GM23338 (cell line): ENCODE measurements around the gene LFNG. TPM values are rescaled to one million over a fixed set of nuclear protein-coding genes. Genes with fewer than 3 reads are reported as not detected.

ENCODE experiments used
- ATAC-seq: fragments of 200-7000 bp; cut with Tn5 transposase; 3 replicates; pipeline ENCODE4 v1.9.1; 2020
- DNase-seq: peaks from one replicate; pipeline ENCODE4 v3.0.0-alpha.2; 2015; ENCODE audit warnings: low spot score
- H2AFZ ChIP-seq: fragments of 200-600 bp; sonication (generic); 2 replicates; pipeline ENCODE4 v1.8.0; 2016; ENCODE audit warnings: antibody characterized with exemption, mild to moderate bottlenecking, moderate library complexity
- H3F3A ChIP-seq: fragments of 200-600 bp; sonication (generic); replicated peaks from 2 replicates; pipeline ENCODE4 v1.8.0; 2017; ENCODE audit warnings: antibody characterized with exemption, mixed run types, low read depth
- H3K27ac ChIP-seq: fragments of 200-600 bp; sonication (generic); 2 replicates; pipeline ENCODE4 v1.6.1; 2016; ENCODE audit warnings: low read depth
- H3K27me3 ChIP-seq: fragments of 200-600 bp; sonication (generic); 2 replicates; pipeline ENCODE4 v1.8.0; 2016; ENCODE audit warnings: mild to moderate bottlenecking, mixed run types, moderate library complexity; ENCODE audit not compliant: insufficient read depth
- H3K36me3 ChIP-seq: fragments of 200-600 bp; sonication (generic); 2 replicates; pipeline ENCODE4 v1.8.0; 2016; ENCODE audit warnings: mild to moderate bottlenecking; ENCODE audit not compliant: insufficient read depth
- H3K4me1 ChIP-seq: fragments of 200-600 bp; sonication (generic); 2 replicates; pipeline ENCODE4 v1.8.0; 2016; ENCODE audit warnings: mild to moderate bottlenecking, moderate library complexity; ENCODE audit not compliant: insufficient read depth
- H3K4me2 ChIP-seq: fragments of 200-600 bp; sonication (generic); 2 replicates; pipeline ENCODE4 v1.7.1; 2017; ENCODE audit warnings: mixed run types
- H3K4me3 ChIP-seq: fragments of 200-600 bp; sonication (generic); 2 replicates; pipeline ENCODE4 v1.6.1; 2016; ENCODE audit warnings: mixed run types
- H3K79me2 ChIP-seq: fragments of 200-600 bp; sonication (generic); replicated peaks from 2 replicates; pipeline ENCODE4 v1.8.0; 2017; ENCODE audit warnings: mild to moderate bottlenecking; ENCODE audit not compliant: insufficient read depth
- H3K9me2 ChIP-seq: fragments of 200-600 bp; sonication (generic); 2 replicates; pipeline ENCODE4 v1.8.0; 2017; ENCODE audit not compliant: insufficient read depth
- H4K20me1 ChIP-seq: fragments of 200-600 bp; sonication (generic); replicated peaks from 2 replicates; pipeline ENCODE4 v1.8.0; 2017; ENCODE audit warnings: mild to moderate bottlenecking; ENCODE audit not compliant: insufficient read depth
- H3K27ac Mint-ChIP-seq: 2 replicates; pipeline ENCODE4 v1.8.0; 2020; ENCODE audit warnings: inconsistent platforms, mild to moderate bottlenecking, moderate library complexity, mixed read lengths
- H3K27me3 Mint-ChIP-seq: 3 replicates; pipeline ENCODE4 v1.8.0; 2022; ENCODE audit warnings: low read depth, mild to moderate bottlenecking, moderate library complexity, mixed read lengths, inconsistent platforms; ENCODE audit not compliant: insufficient read depth, poor library complexity
- H3K36me3 Mint-ChIP-seq: 3 replicates; pipeline ENCODE4 v1.8.0; 2021; ENCODE audit warnings: low read depth, mild to moderate bottlenecking, inconsistent platforms, moderate library complexity, mixed read lengths
- H3K4me1 Mint-ChIP-seq: 3 replicates; pipeline ENCODE4 v1.8.0; 2020; ENCODE audit warnings: mild to moderate bottlenecking, inconsistent platforms, mixed read lengths
- H3K4me3 Mint-ChIP-seq: 3 replicates; pipeline ENCODE4 v1.8.0; 2021; ENCODE audit warnings: moderate library complexity, mild to moderate bottlenecking, inconsistent platforms, mixed read lengths
- H3K9me3 Mint-ChIP-seq: 3 replicates; pipeline ENCODE4 v1.8.0; 2020; ENCODE audit warnings: moderate library complexity, mild to moderate bottlenecking, inconsistent platforms, mixed read lengths
- CREB1 ChIP-seq: fragments of 250-450 bp; sonication (Bioruptor Pico); IDR thresholded peaks from 2 replicates; pipeline ENCODE4 v1.5.0; 2020; ENCODE audit warnings: low read depth, mild to moderate bottlenecking, moderate library complexity
- EZH2 ChIP-seq: fragments of 200-600 bp; sonication (generic); IDR thresholded peaks from one replicate; pipeline ENCODE4 v1.8.0; 2017; ENCODE audit warnings: antibody characterized with exemption, mild to moderate bottlenecking, low read depth; ENCODE audit not compliant: unreplicated experiment
- EZH2phosphoT487 ChIP-seq: fragments of 200-600 bp; sonication (generic); IDR thresholded peaks from one replicate; pipeline ENCODE4 v1.8.1; 2018; ENCODE audit warnings: antibody characterized with exemption; ENCODE audit not compliant: unreplicated experiment
- JUNB ChIP-seq: IDR thresholded peaks from one replicate; pipeline ENCODE4 v1.6.1; 2016; ENCODE audit warnings: antibody characterized with exemption; ENCODE audit not compliant: unreplicated experiment
- NANOG ChIP-seq: IDR thresholded peaks from 2 replicates; pipeline ENCODE4 v1.6.1; 2016; ENCODE audit warnings: antibody characterized with exemption, borderline replicate concordance
- POLR2AphosphoS5 ChIP-seq: IDR thresholded peaks from 2 replicates; pipeline ENCODE4 v1.6.1; 2016; ENCODE audit warnings: antibody characterized with exemption, low read depth
- STAT1 ChIP-seq: IDR thresholded peaks from one replicate; pipeline ENCODE4 v1.6.1; 2016; ENCODE audit warnings: antibody characterized with exemption; ENCODE audit not compliant: unreplicated experiment
- ZNF114 ChIP-seq: fragments of 250-450 bp; sonication (Bioruptor Pico); IDR thresholded peaks from 2 replicates; pipeline ENCODE4 v1.5.0; 2020; ENCODE audit warnings: mild to moderate bottlenecking, moderate library complexity
- ZNF331 ChIP-seq: fragments of 250-450 bp; sonication (Bioruptor Pico); IDR thresholded peaks from 2 replicates; pipeline ENCODE4 v1.5.0; 2020; ENCODE audit warnings: low read depth, mild to moderate bottlenecking, moderate library complexity
- ZNF462 ChIP-seq: fragments of 250-450 bp; sonication (Bioruptor Pico); IDR thresholded peaks from 2 replicates; pipeline ENCODE4 v1.5.0; 2020; ENCODE audit warnings: mild to moderate bottlenecking, moderate library complexity
- polyA plus RNA-seq: library from polyadenylated mRNA; unstranded; fragments of >200 nt; fragmentation: Nextera tagmentation; extraction: Ambion mirVana; gene quantifications from 2 replicates; pipeline ENCODE4 v1.2.1, GENCODE V29; 2016
- total RNA-seq: library from RNA; depleted of rRNA; stranded (reverse); fragments of >200 nt; shearing (Covaris generic); gene quantifications from 2 replicates; pipeline ENCODE4 v1.2.3, GENCODE V29; 2014
- TF ChIP-seq, protein P1 (sequence below), 2 experiments: fragments of 200-600 bp in 1 of 2; sonication (generic) in 1 of 2; conservative IDR thresholded peaks; 2 replicates each; pipeline versions ENCODE4 v1.5.1 to v1.6.1; 2016 to 2017; ENCODE audit warnings: antibody characterized with exemption in 2 of 2, low read depth in 2 of 2, mild to moderate bottlenecking in 2 of 2, moderate library complexity in 1 of 2
- TF ChIP-seq, protein P2 (sequence below): IDR thresholded peaks from 2 replicates; pipeline ENCODE4 v1.6.1; 2016; ENCODE audit warnings: antibody characterized with exemption
- TF ChIP-seq, protein P3 (sequence below): IDR thresholded peaks from one replicate; pipeline ENCODE4 v1.6.1; 2018; ENCODE audit warnings: antibody characterized with exemption; ENCODE audit not compliant: unreplicated experiment

The LFNG gene
- total and polyA plus RNA-seq, 2 experiments from 2014 or later: 1.7 to 35.4 TPM

DNA sequence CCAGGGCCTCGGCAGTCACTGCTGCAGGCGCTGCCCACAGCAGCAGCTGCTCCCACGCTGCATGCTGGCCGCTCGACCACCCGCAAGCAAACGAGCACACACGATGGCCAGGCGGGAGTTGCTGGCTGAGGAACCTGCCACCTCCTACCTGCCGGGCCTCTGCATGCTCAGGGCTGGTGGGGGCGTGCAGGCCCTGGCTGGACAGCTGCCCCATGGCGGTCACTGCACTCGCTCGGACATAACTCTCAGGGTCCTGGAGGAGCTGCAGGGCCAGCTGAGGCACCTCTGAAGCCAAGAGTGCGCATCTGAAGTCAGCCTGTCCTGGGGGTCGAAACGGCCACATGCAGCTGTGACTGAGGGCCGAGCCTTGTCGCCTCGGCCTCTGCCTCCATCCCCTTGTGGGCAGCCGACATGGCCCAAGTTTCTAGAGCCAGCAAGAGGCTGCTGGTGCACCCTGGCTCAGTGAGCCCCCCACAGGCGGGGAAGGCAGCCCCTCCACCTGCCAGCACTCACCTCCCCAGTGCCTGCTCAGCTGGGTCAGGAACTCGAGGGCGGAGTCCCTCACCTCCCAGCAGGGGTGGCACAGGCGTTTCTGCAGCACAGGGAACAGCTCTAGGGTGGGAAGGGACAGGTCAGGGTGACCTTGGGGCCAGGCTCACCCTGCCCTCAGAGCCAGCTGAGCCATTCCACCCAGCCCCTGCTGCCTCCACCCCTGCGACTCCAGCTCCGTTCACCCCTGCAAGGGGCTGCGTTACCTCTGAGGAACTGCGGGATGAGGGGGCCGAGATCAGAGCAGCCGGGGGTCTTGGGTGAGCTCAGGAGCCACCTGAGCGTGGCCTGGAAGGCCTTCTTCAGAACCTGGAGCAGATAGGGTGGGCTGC, 19.7 kb downstream of the LFNG start:
- H3K36me3 ChIP-seq: no peaks in the 10 kb centered on the region

More for the DNA sequence above, 19.7 kb downstream of the LFNG start:
- H3F3A ChIP-seq: no peaks in the 10 kb centered on the region
- Mint-ChIP-seq H3K4me1 (no peaks in the 10 kb centered on the region), H3K36me3 (peaks cover 20% of the 10 kb centered on the region; the same call in 2 of the 3 replicates), H3K4me3 (no peak overlapping the region), H3K27me3 (peaks cover 2% of the 10 kb centered on the region), H3K9me3 (peaks cover 5% of the 10 kb centered on the region; the same call in 2 of the 3 replicates), H3K27ac (no peak overlapping the region)
- DNase-seq (no peak), ATAC-seq (no peak)
- no peaks in the 10 kb centered on the region for H3K27me3 ChIP-seq
- H3K9me2 ChIP-seq: no peaks in the 10 kb centered on the region
- H3K4me3 ChIP-seq: no peak overlapping the region
- no peak overlapping the region for H3K4me2 ChIP-seq
- 0 out of 2 replicates have a peak, but pooled peaks cover 3% of the 10 kb centered on the region for H4K20me1 ChIP-seq
- H3K79me2 ChIP-seq: no peaks in the 10 kb centered on the region
- no peak for TF ChIP-seq JUNB
- TF ChIP-seq ZNF462 (CRISPR knock-in tag): no peak
- TF ChIP-seq CREB1: no peak
- no peak for TF ChIP-seq EZH2phosphoT487
- no peak for TF ChIP-seq POLR2AphosphoS5
- TF ChIP-seq, protein P1, sequence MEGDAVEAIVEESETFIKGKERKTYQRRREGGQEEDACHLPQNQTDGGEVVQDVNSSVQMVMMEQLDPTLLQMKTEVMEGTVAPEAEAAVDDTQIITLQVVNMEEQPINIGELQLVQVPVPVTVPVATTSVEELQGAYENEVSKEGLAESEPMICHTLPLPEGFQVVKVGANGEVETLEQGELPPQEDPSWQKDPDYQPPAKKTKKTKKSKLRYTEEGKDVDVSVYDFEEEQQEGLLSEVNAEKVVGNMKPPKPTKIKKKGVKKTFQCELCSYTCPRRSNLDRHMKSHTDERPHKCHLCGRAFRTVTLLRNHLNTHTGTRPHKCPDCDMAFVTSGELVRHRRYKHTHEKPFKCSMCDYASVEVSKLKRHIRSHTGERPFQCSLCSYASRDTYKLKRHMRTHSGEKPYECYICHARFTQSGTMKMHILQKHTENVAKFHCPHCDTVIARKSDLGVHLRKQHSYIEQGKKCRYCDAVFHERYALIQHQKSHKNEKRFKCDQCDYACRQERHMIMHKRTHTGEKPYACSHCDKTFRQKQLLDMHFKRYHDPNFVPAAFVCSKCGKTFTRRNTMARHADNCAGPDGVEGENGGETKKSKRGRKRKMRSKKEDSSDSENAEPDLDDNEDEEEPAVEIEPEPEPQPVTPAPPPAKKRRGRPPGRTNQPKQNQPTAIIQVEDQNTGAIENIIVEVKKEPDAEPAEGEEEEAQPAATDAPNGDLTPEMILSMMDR (conservative IDR thresholded peaks at IDR 0.05; ENCODE audit: low read depth in 2 of 2): no peak
- TF ChIP-seq ZNF331 (CRISPR knock-in tag): no peak
- no peak for TF ChIP-seq NANOG
- TF ChIP-seq STAT1: no peak
- TF ChIP-seq, protein P2, sequence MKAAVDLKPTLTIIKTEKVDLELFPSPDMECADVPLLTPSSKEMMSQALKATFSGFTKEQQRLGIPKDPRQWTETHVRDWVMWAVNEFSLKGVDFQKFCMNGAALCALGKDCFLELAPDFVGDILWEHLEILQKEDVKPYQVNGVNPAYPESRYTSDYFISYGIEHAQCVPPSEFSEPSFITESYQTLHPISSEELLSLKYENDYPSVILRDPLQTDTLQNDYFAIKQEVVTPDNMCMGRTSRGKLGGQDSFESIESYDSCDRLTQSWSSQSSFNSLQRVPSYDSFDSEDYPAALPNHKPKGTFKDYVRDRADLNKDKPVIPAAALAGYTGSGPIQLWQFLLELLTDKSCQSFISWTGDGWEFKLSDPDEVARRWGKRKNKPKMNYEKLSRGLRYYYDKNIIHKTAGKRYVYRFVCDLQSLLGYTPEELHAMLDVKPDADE: no peak
- no peak for TF ChIP-seq EZH2
- TF ChIP-seq, protein P3, sequence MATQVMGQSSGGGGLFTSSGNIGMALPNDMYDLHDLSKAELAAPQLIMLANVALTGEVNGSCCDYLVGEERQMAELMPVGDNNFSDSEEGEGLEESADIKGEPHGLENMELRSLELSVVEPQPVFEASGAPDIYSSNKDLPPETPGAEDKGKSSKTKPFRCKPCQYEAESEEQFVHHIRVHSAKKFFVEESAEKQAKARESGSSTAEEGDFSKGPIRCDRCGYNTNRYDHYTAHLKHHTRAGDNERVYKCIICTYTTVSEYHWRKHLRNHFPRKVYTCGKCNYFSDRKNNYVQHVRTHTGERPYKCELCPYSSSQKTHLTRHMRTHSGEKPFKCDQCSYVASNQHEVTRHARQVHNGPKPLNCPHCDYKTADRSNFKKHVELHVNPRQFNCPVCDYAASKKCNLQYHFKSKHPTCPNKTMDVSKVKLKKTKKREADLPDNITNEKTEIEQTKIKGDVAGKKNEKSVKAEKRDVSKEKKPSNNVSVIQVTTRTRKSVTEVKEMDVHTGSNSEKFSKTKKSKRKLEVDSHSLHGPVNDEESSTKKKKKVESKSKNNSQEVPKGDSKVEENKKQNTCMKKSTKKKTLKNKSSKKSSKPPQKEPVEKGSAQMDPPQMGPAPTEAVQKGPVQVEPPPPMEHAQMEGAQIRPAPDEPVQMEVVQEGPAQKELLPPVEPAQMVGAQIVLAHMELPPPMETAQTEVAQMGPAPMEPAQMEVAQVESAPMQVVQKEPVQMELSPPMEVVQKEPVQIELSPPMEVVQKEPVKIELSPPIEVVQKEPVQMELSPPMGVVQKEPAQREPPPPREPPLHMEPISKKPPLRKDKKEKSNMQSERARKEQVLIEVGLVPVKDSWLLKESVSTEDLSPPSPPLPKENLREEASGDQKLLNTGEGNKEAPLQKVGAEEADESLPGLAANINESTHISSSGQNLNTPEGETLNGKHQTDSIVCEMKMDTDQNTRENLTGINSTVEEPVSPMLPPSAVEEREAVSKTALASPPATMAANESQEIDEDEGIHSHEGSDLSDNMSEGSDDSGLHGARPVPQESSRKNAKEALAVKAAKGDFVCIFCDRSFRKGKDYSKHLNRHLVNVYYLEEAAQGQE: no peak
- no peak for TF ChIP-seq ZNF114 (CRISPR knock-in tag)
- H3K4me1 ChIP-seq: no peaks in the 10 kb centered on the region
- no peak overlapping the region for H3K27ac ChIP-seq
- H2AFZ ChIP-seq: no peak overlapping the region
